Astrocyte of the cerebellum (primary cell): ENCODE results near the gene ZNF606.

ENCODE experiments used
- DNase-seq: peaks from one replicate; pipeline ENCODE4 v3.0.0-alpha.2; 2011; ENCODE audit warnings: low read depth
- H3K4me3 ChIP-seq: 2 replicates; pipeline ENCODE4 v1.5.1; 2011; ENCODE audit warnings: mild to moderate bottlenecking, low read depth, low read length, moderate library complexity
- CTCF ChIP-seq: IDR thresholded peaks from 2 replicates; pipeline ENCODE4 v1.5.1; 2012; ENCODE audit warnings: low read length, low read depth, moderate library complexity, mild to moderate bottlenecking; ENCODE audit errors: missing control alignments
- in situ Hi-C: cut with HindIII; loops from 2 replicates; pipeline ENCODE4 v1.10.0; 2017; ENCODE audit warnings: low sequenced_read_pairs

Gene ZNF606

GRCh38 chr19:58002384-58003173 lies at the start of gene ZNF606:
TSS of gene ZNF606 (minus strand) at chr19:58002820. CDS start at chr19:58001319, 1,501 bp downstream.
- in situ Hi-C loops, result no loop called here
- DNase-seq, result peak; percentile 63
- TF ChIP-seq CTCF, result no peak
- H3K4me3 ChIP-seq, result peak within 1 kb of the TSS; percentile 65

- in situ Hi-C loops, result no loop called here
- no peak for TF ChIP-seq CTCF
- no peak for DNase-seq
These were observed 49.6 kb upstream of the ZNF606 start for GRCh38 chr19:58052256-58052655.

GRCh38 chr19:58047672-58048071 lies 45.1 kb upstream of the ZNF606 start:
- DNase-seq, result no peak
- in situ Hi-C loops, result no loop called here
- H3K4me3 ChIP-seq, result no peak overlapping the region
- no peak for TF ChIP-seq CTCF

More at GRCh38 chr19:58052256-58052655, 49.6 kb upstream of the ZNF606 start:
- H3K4me3 ChIP-seq, result no peak overlapping the region

GRCh38 chr19:58046856-58047255 lies 44.2 kb upstream of the ZNF606 start:
- in situ Hi-C loops, result no loop called here
- H3K4me3 ChIP-seq, result no peak overlapping the region
- no peak for TF ChIP-seq CTCF
- DNase-seq, result no peak

GRCh38 chr19:58045411-58046050 lies 42.9 kb upstream of the ZNF606 start:
- in situ Hi-C loops, result no loop called here
- H3K4me3 ChIP-seq, result no peak overlapping the region
- DNase-seq, result no peak
- TF ChIP-seq CTCF, result no peak

GRCh38 chr19:58044886-58045285 lies 42.3 kb upstream of the ZNF606 start:
- no peak for DNase-seq
- no peak for TF ChIP-seq CTCF
- in situ Hi-C loops, result no loop called here
- no peak overlapping the region for H3K4me3 ChIP-seq
